NCI-H226 (cell line): ENCODE data around the gene FLNB.
A peak's percentile ranks its signal among the peaks of the same experiment; 100 is the strongest.

Source experiments
- DNase-seq: peaks from one replicate; pipeline ENCODE4 v3.0.0-alpha.2; 2015

Gene FLNB

DNA sequence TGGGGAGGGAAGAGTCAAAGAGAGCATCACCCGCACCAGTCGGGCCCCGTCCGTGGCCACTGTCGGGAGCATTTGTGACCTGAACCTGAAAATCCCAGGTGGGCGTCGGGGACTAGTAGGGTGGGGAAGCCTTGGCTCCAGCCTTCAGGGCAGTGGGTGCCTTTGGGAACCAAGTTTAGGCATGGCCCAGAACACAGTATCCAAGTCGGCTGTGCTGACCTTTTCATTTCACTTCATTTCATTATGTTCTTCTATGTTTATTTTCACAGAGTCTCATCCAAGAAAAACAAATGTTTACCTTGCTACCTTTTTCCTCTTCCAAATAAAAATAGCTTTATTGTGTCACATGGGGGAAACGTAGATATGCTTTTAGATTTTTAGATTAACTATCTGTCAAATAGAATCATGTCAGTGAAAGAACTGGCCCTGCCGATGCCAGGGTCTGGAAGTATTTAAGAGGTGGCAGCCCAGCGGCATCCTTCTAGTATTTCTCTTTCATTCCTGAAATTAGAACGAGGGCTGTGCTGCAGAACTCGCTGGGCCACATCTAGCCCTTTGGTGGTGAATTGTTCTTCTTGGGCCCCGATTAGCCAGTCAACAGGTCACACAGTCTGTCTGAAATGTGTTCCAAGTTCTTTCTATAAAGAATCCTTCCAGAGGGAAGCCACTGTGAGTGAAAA is 142.0 kb downstream of the FLNB start:
- no peak for DNase-seq

DNA sequence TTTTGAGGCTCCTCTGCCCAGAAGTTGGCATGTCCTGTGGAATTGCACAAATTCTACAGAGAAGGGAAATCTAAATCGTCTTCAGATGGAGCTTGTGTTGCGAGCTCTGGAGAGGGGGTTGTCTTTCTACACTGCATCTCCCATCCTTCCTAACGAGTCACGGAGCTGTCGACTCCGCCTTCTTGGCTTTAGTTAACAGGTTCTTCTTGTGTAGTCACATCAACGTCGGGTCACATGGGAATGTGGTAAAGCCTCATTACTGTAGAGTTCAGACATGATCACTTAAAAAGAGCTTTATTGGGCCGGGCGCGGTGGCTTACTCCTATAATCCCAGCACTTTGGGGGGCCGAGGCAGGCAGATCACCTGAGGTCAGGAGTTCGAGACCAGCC is 142.6 kb downstream of the FLNB start:
- no peak for DNase-seq

- DNase-seq: no peak
Measured at GRCh38 chr3:58151637-58152036, 143.4 kb downstream of the FLNB start.

- no peak for DNase-seq
Measured at GRCh38 chr3:58152225-58153015, 144.2 kb downstream of the FLNB start.

DNA sequence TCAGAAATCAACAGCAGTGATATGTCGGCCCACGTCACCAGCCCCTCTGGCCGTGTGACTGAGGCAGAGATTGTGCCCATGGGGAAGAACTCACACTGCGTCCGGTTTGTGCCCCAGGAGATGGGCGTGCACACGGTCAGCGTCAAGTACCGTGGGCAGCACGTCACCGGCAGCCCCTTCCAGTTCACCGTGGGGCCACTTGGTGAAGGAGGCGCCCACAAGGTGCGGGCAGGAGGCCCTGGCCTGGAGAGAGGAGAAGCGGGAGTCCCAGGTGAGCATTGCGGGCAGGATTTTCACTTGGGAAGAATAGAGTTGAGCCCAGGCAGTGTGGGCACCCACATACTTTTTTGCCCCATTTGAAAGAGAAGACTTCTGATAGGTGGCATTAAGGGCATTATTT is 145.1 kb downstream of the FLNB start:
- no peak for DNase-seq

- DNase-seq: no peak
Measured at GRCh38 chr3:58154626-58155449, 146.6 kb downstream of the FLNB start.

- DNase-seq: no peak
Measured at GRCh38 chr3:58155838-58156237, 147.6 kb downstream of the FLNB start.

DNA sequence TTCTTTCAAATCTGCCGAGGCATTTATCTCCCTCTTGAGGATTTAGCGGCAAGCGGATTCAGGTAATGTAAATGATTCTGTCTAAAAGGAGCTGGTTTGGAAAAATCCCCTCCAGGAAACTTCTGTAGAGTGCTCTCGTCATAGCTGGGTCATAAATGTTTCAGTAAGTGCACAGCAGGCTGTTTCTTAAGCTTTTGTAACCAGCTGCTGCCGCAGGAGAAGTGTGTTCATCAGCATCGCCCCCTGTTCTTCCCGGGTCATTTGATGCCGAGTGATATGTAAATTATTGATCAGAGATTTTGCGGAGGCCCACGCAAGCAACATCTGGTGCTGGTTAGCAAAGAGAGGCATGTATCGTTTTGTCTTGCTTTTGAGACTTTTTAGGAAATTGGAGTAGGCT is 149.5 kb downstream of the FLNB start:
- no peak for DNase-seq

DNA sequence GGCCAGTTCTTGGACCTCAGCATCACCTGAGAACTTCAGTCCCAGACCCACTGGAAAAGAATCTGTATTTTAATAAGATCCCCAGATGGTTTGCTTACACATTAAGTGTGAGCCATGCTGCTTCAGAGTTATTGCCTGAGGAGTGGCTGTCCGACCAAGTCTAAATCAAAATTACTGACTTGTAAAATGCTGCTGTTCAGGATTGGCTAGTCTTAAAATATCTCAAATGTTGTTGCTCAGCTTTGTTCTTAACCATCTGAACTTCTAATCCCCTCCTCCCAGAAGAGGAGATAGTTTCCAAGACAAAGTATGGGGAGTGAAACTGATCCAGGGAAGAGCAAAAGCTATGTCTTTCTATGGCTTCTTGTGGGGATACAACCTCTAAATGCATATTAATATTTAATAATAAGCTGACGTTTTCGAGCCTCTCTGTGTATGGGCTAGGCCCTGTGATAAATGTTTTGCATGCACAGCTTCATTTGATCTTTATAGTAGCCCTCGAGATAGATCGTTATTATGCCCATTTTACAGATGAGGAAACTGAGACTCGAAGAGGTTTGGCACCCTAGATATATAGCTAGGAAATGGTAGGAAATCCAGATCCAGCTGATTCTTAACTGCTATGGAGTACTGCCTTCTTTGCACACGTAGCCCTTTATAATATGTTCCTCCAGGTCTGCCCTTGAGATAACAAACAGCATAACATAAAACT is 150.4 kb downstream of the FLNB start:
- DNase-seq: no peak

- DNase-seq: no peak
Measured at GRCh38 chr3:58160399-58160798, 152.2 kb downstream of the FLNB start.

- DNase-seq: peak; percentile 95
Measured at GRCh38 chr3:58161435-58162398, 153.5 kb downstream of the FLNB start.

DNA sequence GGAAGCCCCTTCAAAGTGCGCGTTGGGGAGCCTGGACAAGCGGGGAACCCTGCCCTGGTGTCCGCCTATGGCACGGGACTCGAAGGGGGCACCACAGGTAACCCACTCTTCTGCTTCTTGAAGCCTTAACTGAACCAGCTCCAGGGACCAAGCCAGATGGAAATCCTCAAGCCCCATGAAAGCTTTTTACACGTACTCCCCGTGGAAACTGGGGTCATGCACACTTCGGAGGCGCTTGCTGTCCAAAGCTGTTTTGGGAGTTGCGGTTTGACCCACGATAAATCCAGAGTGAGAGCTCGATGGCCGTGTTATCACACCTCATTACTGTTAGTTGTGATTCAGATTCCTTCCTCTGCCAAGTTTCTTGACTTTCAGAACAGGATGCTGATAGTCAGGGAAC is 155.0 kb downstream of the FLNB start:
- no peak for DNase-seq

- no peak for DNase-seq
Measured at GRCh38 chr3:58164199-58164879, 156.1 kb downstream of the FLNB start.

DNA sequence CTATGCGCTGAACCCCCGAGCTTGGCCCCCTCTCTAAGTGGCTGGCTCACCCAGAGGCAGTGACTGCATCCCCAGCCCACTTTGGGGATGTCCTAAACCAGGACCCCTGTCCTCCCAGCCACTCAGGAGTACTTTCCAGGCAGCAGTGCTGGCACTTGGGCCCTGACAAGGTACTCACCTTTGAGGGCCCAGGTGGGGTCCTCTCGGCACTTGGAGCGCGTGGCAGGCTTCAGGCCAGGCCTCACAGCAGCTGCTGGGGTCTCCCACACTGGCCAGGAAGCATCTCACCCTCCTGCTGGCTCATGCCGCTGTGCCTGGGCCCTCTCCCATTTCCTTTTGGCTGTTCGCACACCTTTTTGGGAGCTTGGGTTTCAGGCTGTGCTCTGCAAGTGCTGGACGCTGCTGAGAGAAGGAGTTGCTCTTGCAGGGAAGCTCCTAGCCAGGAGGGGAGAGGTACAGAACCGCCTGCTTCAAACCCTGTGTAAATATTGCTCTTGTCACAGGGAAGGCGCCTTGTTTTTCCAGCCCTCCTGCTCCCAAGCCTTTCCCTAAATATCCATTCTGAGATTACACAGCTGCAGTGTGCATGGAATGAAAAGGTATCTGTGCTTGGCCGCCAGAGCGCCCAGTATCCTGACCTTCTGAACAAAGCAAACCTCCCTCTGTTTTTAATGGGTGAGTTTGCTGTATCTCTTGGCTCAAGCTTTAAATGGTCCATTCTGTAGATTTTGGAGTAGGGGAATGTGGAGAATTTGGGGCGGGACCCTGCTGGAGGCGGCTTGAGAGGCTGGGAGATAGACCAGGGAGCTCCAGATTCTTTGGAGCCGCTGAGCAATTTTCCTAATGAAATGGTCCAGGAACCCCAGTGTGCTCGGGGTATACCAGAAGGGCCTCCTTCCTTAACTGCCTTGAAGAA is 156.9 kb downstream of the FLNB start:
- peak; percentile 26 for DNase-seq

GRCh38 chr3:58167431-58168351 is 159.5 kb downstream of the FLNB start:
- peak; percentile 32 for DNase-seq

DNA sequence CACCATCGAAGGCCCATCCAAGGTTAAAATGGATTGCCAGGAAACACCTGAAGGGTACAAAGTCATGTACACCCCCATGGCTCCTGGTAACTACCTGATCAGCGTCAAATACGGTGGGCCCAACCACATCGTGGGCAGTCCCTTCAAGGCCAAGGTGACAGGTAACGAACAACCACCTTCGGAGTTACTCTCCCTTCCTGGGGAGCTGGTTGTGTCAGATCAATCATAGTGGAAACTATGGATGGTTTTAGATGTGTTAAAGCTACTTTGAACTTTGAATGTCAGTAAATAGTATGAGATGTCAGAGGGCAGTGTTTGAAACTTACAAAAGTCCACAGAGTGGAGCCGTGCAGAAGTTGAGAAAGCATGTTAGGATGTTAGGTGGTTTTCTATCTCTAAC is 160.3 kb downstream of the FLNB start:
- no peak for DNase-seq

DNA sequence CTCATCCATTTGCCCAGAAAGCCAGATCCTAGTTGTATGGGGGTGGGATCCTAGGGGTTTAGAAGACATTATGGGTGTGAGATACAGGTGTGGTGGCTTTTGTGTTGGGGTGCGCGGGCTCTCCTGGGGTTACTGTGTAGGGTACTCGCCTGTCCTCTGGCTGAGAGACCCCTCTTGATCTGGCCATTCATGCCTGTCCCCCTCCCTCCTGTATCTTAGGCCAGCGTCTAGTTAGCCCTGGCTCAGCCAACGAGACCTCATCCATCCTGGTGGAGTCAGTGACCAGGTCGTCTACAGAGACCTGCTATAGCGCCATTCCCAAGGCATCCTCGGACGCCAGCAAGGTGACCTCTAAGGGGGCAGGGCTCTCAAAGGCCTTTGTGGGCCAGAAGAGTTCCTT is 161.1 kb downstream of the FLNB start:
- no peak for DNase-seq

DNA sequence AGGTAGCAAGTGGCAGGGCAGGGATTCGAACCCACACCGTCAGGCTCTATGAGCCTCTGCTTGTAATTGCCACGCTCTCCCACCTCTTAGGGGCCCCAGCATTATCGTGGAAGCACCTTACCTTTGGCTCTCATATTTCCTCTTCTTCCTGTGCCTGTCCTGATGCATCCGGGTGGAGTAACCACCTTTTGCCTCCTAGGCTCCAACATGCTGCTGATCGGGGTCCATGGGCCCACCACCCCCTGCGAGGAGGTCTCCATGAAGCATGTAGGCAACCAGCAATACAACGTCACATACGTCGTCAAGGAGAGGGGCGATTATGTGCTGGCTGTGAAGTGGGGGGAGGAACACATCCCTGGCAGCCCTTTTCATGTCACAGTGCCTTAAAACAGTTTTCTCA is 162.2 kb downstream of the FLNB start:
- DNase-seq: no peak

DNA sequence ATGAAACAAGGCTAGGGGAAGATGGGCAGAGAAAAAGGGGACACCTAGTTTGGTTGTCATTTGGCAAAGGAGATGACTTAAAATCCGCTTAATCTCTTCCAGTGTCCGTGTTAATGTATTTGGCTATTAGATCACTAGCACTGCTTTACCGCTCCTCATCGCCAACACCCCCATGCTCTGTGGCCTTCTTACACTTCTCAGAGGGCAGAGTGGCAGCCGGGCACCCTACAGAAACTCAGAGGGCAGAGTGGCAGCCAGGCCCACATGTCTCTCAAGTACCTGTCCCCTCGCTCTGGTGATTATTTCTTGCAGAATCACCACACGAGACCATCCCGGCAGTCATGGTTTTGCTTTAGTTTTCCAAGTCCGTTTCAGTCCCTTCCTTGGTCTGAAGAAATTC is 162.9 kb downstream of the FLNB start:
- DNase-seq: no peak
